SK-N-SH treated with all-trans-retinoic acid at 6 μM for 48 hours (cell line): ENCODE results near the gene PDE3A.
"Not testable (repeated sequence)": the region's sequence is repeated elsewhere in the genome, so short reads cannot be mapped to it uniquely, and the experiment has no call there.

ENCODE experiments used
- ATAC-seq: fragments of 200-7000 bp; cut with Tn5 transposase; 3 replicates; pipeline ENCODE4 v1.9.1; 2020; ENCODE audit warnings: mild to moderate bottlenecking, moderate library complexity
- ARNTL ChIP-seq: fragments of 450-650 bp; formaldehyde crosslinking; IDR thresholded peaks from 2 replicates; pipeline ENCODE4 v1.5.0; 2020; ENCODE audit warnings: low read depth, mild to moderate bottlenecking, moderate library complexity, borderline replicate concordance
- BACH2 ChIP-seq: fragments of 250-450 bp; sonication (Bioruptor Pico); IDR thresholded peaks from 2 replicates; pipeline ENCODE4 v1.9.0; 2021; ENCODE audit warnings: mild to moderate bottlenecking, borderline replicate concordance
- CREB5 ChIP-seq: fragments of 250-450 bp; sonication (Bioruptor Pico); IDR thresholded peaks from 2 replicates; pipeline ENCODE4 v1.5.1; 2020; ENCODE audit warnings: low read depth, mild to moderate bottlenecking, moderate library complexity
- CSDC2 ChIP-seq: fragments of 250-450 bp; sonication (Bioruptor Pico); IDR thresholded peaks from 2 replicates; pipeline ENCODE4 v1.5.0; 2020; ENCODE audit warnings: mild to moderate bottlenecking, moderate library complexity
- CSRNP3 ChIP-seq: fragments of 250-450 bp; sonication (Bioruptor Pico); IDR thresholded peaks from 2 replicates; pipeline ENCODE4 v1.5.1; 2021; ENCODE audit warnings: mild to moderate bottlenecking, moderate library complexity
- ESRRG ChIP-seq: fragments of 250-450 bp; sonication (Bioruptor Pico); IDR thresholded peaks from 2 replicates; pipeline ENCODE4 v1.6.1; 2021; ENCODE audit warnings: mild to moderate bottlenecking
- GLIS3 ChIP-seq: fragments of 250-450 bp; sonication (Bioruptor Pico); IDR thresholded peaks from 2 replicates; pipeline ENCODE4 v1.5.0; 2020; ENCODE audit warnings: mild to moderate bottlenecking, moderate library complexity
- ISL1 ChIP-seq: fragments of 250-450 bp; sonication (Bioruptor Pico); IDR thresholded peaks from 2 replicates; pipeline ENCODE4 v2.1.2; 2022; ENCODE audit warnings: mild to moderate bottlenecking, moderate library complexity
- OSR1 ChIP-seq: fragments of 250-450 bp; sonication (Bioruptor Pico); IDR thresholded peaks from 2 replicates; pipeline ENCODE4 v1.8.0; 2022; ENCODE audit warnings: moderate library complexity, mild to moderate bottlenecking, inconsistent platforms
- PATZ1 ChIP-seq: fragments of 250-450 bp; sonication (Bioruptor Pico); IDR thresholded peaks from 2 replicates; pipeline ENCODE4 v1.8.0; 2020; ENCODE audit warnings: mild to moderate bottlenecking, moderate library complexity, borderline replicate concordance
- POU6F1 ChIP-seq: fragments of 250-450 bp; sonication (Bioruptor Pico); IDR thresholded peaks from 2 replicates; pipeline ENCODE4 v1.8.0; 2021; ENCODE audit warnings: low read depth, mild to moderate bottlenecking, moderate library complexity, borderline replicate concordance
- PPARA ChIP-seq: fragments of 250-450 bp; sonication (Bioruptor Pico); IDR thresholded peaks from 2 replicates; pipeline ENCODE4 v1.5.0; 2020; ENCODE audit warnings: mild to moderate bottlenecking, borderline replicate concordance
- RARB ChIP-seq: fragments of 250-450 bp; sonication (Bioruptor Pico); IDR thresholded peaks from 2 replicates; pipeline ENCODE4 v1.8.0; 2021; ENCODE audit warnings: mild to moderate bottlenecking, moderate library complexity
- SNAI2 ChIP-seq: fragments of 250-450 bp; sonication (Bioruptor Pico); IDR thresholded peaks from 2 replicates; pipeline ENCODE4 v1.5.0; 2020; ENCODE audit warnings: mild to moderate bottlenecking, moderate library complexity
- TOX ChIP-seq: fragments of 250-450 bp; sonication (Bioruptor Pico); IDR thresholded peaks from 2 replicates; pipeline ENCODE4 v1.8.0; 2021; ENCODE audit warnings: mild to moderate bottlenecking, moderate library complexity, borderline replicate concordance
- TSHZ2 ChIP-seq: fragments of 250-450 bp; sonication (Bioruptor Pico); IDR thresholded peaks from 2 replicates; pipeline ENCODE4 v1.5.0; 2020; ENCODE audit warnings: mild to moderate bottlenecking, moderate library complexity
- ZFP3 ChIP-seq: fragments of 250-450 bp; sonication (Bioruptor Pico); IDR thresholded peaks from 2 replicates; pipeline ENCODE4 v1.5.0; 2020; ENCODE audit warnings: mild to moderate bottlenecking, moderate library complexity
- ZFP30 ChIP-seq: fragments of 450-650 bp; formaldehyde crosslinking; IDR thresholded peaks from 2 replicates; pipeline ENCODE4 v1.5.0; 2022; ENCODE audit warnings: mild to moderate bottlenecking, moderate library complexity
- ZNF565 ChIP-seq: fragments of 450-650 bp; formaldehyde crosslinking; conservative IDR thresholded peaks from 2 replicates; pipeline ENCODE4 v1.5.0; 2020; ENCODE audit warnings: low read depth, mild to moderate bottlenecking, moderate library complexity
- ZNF70 ChIP-seq: fragments of 450-650 bp; formaldehyde crosslinking; IDR thresholded peaks from 2 replicates; pipeline ENCODE4 v1.5.0; 2020; ENCODE audit warnings: mild to moderate bottlenecking, moderate library complexity
- ZNF8 ChIP-seq: fragments of 450-650 bp; formaldehyde crosslinking; IDR thresholded peaks from 2 replicates; pipeline ENCODE4 v1.5.0; 2020; ENCODE audit warnings: mild to moderate bottlenecking, moderate library complexity

PDE3A gene

GRCh38 chr12:20383612-20384011 lies 15.3 kb downstream of the PDE3A start:
- no peak for TF ChIP-seq SNAI2
- TF ChIP-seq ZFP30 = no peak
- no peak for TF ChIP-seq PATZ1 (CRISPR knock-in tag)
- TF ChIP-seq OSR1 (CRISPR knock-in tag) = no peak
- no peak for TF ChIP-seq CREB5 (CRISPR knock-in tag)
- TF ChIP-seq POU6F1 = no peak
- no peak for TF ChIP-seq RARB (CRISPR knock-in tag)
- TF ChIP-seq ZFP3 (CRISPR knock-in tag) = no peak
- ATAC-seq = no peak

- ATAC-seq = not testable (repeated sequence)
These were observed 16.5 kb downstream of the PDE3A start for GRCh38 chr12:20384836-20385235.

- no peak for TF ChIP-seq TOX (CRISPR knock-in tag)
- TF ChIP-seq CSRNP3 = no peak
- TF ChIP-seq GLIS3 (CRISPR knock-in tag) = no peak
- TF ChIP-seq CSDC2 (CRISPR knock-in tag) = no peak
- no peak for TF ChIP-seq ZNF70 (CRISPR knock-in tag)
- TF ChIP-seq ISL1 = no peak
- no peak for TF ChIP-seq ZFP30
- no peak for TF ChIP-seq RARB (CRISPR knock-in tag)
- TF ChIP-seq ZNF8 (CRISPR knock-in tag) = no peak
- no peak for TF ChIP-seq SNAI2
- TF ChIP-seq PPARA = no peak
- no peak for TF ChIP-seq POU6F1
- TF ChIP-seq ESRRG (CRISPR knock-in tag) = no peak
- TF ChIP-seq CREB5 (CRISPR knock-in tag) = no peak
- TF ChIP-seq OSR1 (CRISPR knock-in tag) = no peak
- no peak for TF ChIP-seq TSHZ2 (CRISPR knock-in tag)
- no peak for TF ChIP-seq BACH2
- no peak for TF ChIP-seq ZNF565 (CRISPR knock-in tag)
- TF ChIP-seq ARNTL (CRISPR knock-in tag) = no peak
- ATAC-seq = no peak
These were observed 22.5 kb downstream of the PDE3A start for GRCh38 chr12:20390846-20391245.
